Sigmoid colon (tissue), 7 donors: ENCODE data around the gene FOXN4. TPM values are rescaled to one million over a fixed set of nuclear protein-coding genes. Genes with fewer than 3 reads are reported as not detected.
"Not testable (repeated sequence)": the region's sequence is repeated elsewhere in the genome, so short reads cannot be mapped to it uniquely, and the experiment has no call there.

Source experiments
- DNase-seq: peaks from one replicate; pipeline ENCODE4 v3.0.0-alpha.2; 2019
- H3K27ac ChIP-seq, 4 donors: fragments of 200-600 bp; sonication (generic); one replicate each; pipeline ENCODE4 v1.5.1; 2016 to 2019; ENCODE audit warnings: mild to moderate bottlenecking in 1 of 4
- H3K27me3 ChIP-seq, 3 donors: fragments of 200-600 bp; sonication (generic); one replicate each; pipeline ENCODE4 v1.5.1; 2019; ENCODE audit warnings: mild to moderate bottlenecking in 1 of 3
- H3K36me3 ChIP-seq, 4 donors: fragments of 200-600 bp; sonication (generic); one replicate each; pipeline ENCODE4 v1.5.1; 2016 to 2019
- H3K4me1 ChIP-seq, 4 donors: fragments of 200-600 bp; sonication (generic); one replicate each; pipeline ENCODE4 v1.5.1; 2017 to 2019
- H3K4me3 ChIP-seq, 4 donors: fragments of 200-600 bp; sonication (generic); one replicate each; pipeline ENCODE4 v1.5.1; 2017 to 2019; ENCODE audit warnings: mild to moderate bottlenecking in 2 of 4, moderate library complexity in 1 of 4
- H3K9me3 ChIP-seq, 4 donors: fragments of 200-600 bp in 3 of 4; sonication (generic) in 3 of 4; one replicate each; pipeline versions ENCODE4 v1.5.1 to v1.6.1; 2013 to 2019
- CTCF ChIP-seq, 4 experiments: fragments of 450-650 bp in 3 of 4; fragments of 200-600 bp in 1 of 4; IDR thresholded peaks; one replicate each; pipeline ENCODE4 v1.5.1; 2016 to 2019; ENCODE audit warnings: antibody characterized with exemption in 4 of 4, mild to moderate bottlenecking in 3 of 4, moderate library complexity in 2 of 4
- EP300 ChIP-seq, 4 donors: sonication (generic); formaldehyde crosslinking; IDR thresholded peaks; one replicate each; pipeline ENCODE4 v1.6.1; 2017; ENCODE audit warnings: antibody characterized with exemption in 4 of 4
- POLR2A ChIP-seq, 2 donors: fragments of 450-650 bp; IDR thresholded peaks; one replicate each; pipeline ENCODE4 v1.6.1; 2016; ENCODE audit warnings: antibody characterized with exemption in 2 of 2, mild to moderate bottlenecking in 2 of 2, moderate library complexity in 2 of 2
- POLR2AphosphoS5 ChIP-seq, 4 donors: sonication (generic); formaldehyde crosslinking; IDR thresholded peaks; one replicate each; pipeline ENCODE4 v1.6.1; 2017; ENCODE audit warnings: antibody characterized with exemption in 4 of 4
- WGBS, 2 donors: extraction: QIAGEN DNeasy Blood & Tissue Kit; methylation state at CpG; one replicate each; pipeline ENCODE4 v1.1.7; 2013; 5-methylcytosine and 5-hydroxymethylcytosine counted together
- intact Hi-C: fragments of 100-400 bp; cut with DNase I; formaldehyde crosslinking; loops from one replicate; pipeline ENCODE4 v1.15.1; 2023
- polyA plus RNA-seq, 3 donors: library from polyadenylated mRNA; stranded (reverse); fragments of 200-250 nt; gene quantifications; one replicate each; pipeline ENCODE4 v1.2.3, GENCODE V29; 2013
- total RNA-seq, 4 donors: library from RNA; depleted of rRNA; stranded (reverse); fragments of >200 nt; gene quantifications; one replicate each; pipeline ENCODE4 v1.1.0, GENCODE V29; 2016
- donor health status: healthy with polysubstance abuse.
- donor health status: Bipolar disorder and iron deficiency.
- donor health status: healthy.

FOXN4 gene
- total and polyA plus RNA-seq, 7 donors = 0.06 to 1.9 (median 0.41) TPM; not detected in 4

GRCh38 chr12:109329003-109329402, 19.9 kb upstream of the FOXN4 start:
- Histone ChIP-seq H3K4me1 (peaks cover 0 to 23% (median 16%) of the 10 kb centered on the region in 4 donors), H3K27me3 (no peaks in the 10 kb centered on the region), H3K9me3 (no peaks in the 10 kb centered on the region), H3K36me3 (no peaks in the 10 kb centered on the region), H3K4me3 (no peak overlapping the region), H3K27ac (no peak overlapping the region)
- WGBS, 2 donors = 75 to 83% methylated on average over 3 of the region's 3 CpGs
- intact Hi-C loops = no loop called here
- no peak for TF ChIP-seq POLR2A (IDR thresholded peaks at IDR 0.05)
- no peak for TF ChIP-seq EP300 (IDR thresholded peaks at IDR 0.05)
- TF ChIP-seq POLR2AphosphoS5 (IDR thresholded peaks at IDR 0.05) = no peak
- TF ChIP-seq CTCF (IDR thresholded peaks at IDR 0.05) = no peak
- DNase-seq = no peak

- intact Hi-C loops, H3K4me3 ChIP-seq, H3K27ac ChIP-seq, H3K36me3 ChIP-seq, H3K4me1 ChIP-seq, H3K27me3 ChIP-seq, DNase-seq, H3K9me3 ChIP-seq: not testable (repeated sequence)
- 86% methylated on average over 8 of the region's 8 CpGs for WGBS, 2 donors
These were observed 12.2 kb upstream of the FOXN4 start for GRCh38 chr12:109321294-109321693.

- no peak overlapping the region for H3K27ac ChIP-seq
These were observed 1.4 kb upstream of the FOXN4 start for GRCh38 chr12:109310247-109311125.

GRCh38 chr12:109309381-109310246, 530 bp upstream of the FOXN4 start:
- no peak for DNase-seq
- intact Hi-C loops = no loop called here
- H3K27me3 ChIP-seq = peaks cover 7 to 46% (median 10%) of the 10 kb centered on the region in 3 donors

More at GRCh38 chr12:109310247-109311125, 1.4 kb upstream of the FOXN4 start:
- Histone ChIP-seq H3K36me3 (no peaks in the 10 kb centered on the region), H3K27me3 (peaks cover 7 to 46% (median 10%) of the 10 kb centered on the region in 3 donors), H3K4me1 (peaks cover 0 to 18% (median 17%) of the 10 kb centered on the region in 4 donors), H3K4me3 (peak overlapping the region; percentile 25 to 59 (median 50)), H3K9me3 (no peaks in the 10 kb centered on the region)
- TF ChIP-seq POLR2AphosphoS5 (IDR thresholded peaks at IDR 0.05) (no peak), EP300 (IDR thresholded peaks at IDR 0.05) (no peak), POLR2A (IDR thresholded peaks at IDR 0.05) (no peak), CTCF (IDR thresholded peaks at IDR 0.05) (no peak)
- intact Hi-C loops = no loop called here
- 2 to 5% methylated on average over 33 of the region's 33 CpGs for WGBS, 2 donors
- no peak for DNase-seq

More at GRCh38 chr12:109309381-109310246, 530 bp upstream of the FOXN4 start:
- Histone ChIP-seq H3K4me3 (peak overlapping the region; percentile 25 to 59 (median 50)), H3K4me1 (peaks cover 0 to 18% (median 17%) of the 10 kb centered on the region in 4 donors), H3K27ac (no peak overlapping the region), H3K9me3 (no peaks in the 10 kb centered on the region), H3K36me3 (no peaks in the 10 kb centered on the region)
- 1% methylated on average over 99 of the region's 99 CpGs for WGBS, 2 donors
- TF ChIP-seq POLR2AphosphoS5 (IDR thresholded peaks at IDR 0.05) = no peak
- TF ChIP-seq CTCF (IDR thresholded peaks at IDR 0.05) = no peak
- no peak for TF ChIP-seq POLR2A (IDR thresholded peaks at IDR 0.05)
- TF ChIP-seq EP300 (IDR thresholded peaks at IDR 0.05) = no peak
